HepG2 (cell line): ENCODE data around the gene SH2D3C. TPM values are rescaled to one million over a fixed set of nuclear protein-coding genes. Genes with fewer than 3 reads are reported as not detected.
A peak's percentile ranks its signal among the peaks of the same experiment; 100 is the strongest.

Experiments
- ATAC-seq: fragments of 200-7000 bp; cut with Tn5 transposase; 3 replicates; pipeline ENCODE4 v1.9.1; 2020; ENCODE audit warnings: mild to moderate bottlenecking, moderate library complexity
- BruUV-seq: library from RNA; stranded (reverse); fragments of 400-500 nt; replicated peaks from 2 replicates; lab custom pipeline; 2021; lab: Mats Ljungman, UMichigan
- CTCF ChIA-PET: fragments of 300-600 bp; formaldehyde crosslinking; extraction: SDS; loops from one replicate; lab custom pipeline; 2021; ENCODE audit warnings: low total read pairs, inconsistent platforms, low intra/inter-chr PET ratio; lab: Yijun Ruan, JAX
- POLR2A ChIA-PET: fragments of 350-600 bp; sonication (Branson Sonifier 250); formaldehyde crosslinking; loops from one replicate; lab custom pipeline; 2020; ENCODE audit warnings: antibody characterized with exemption, inconsistent platforms; lab: Yijun Ruan, JAX
- DNase-seq: peaks from one replicate; pipeline ENCODE4 v3.0.0-alpha.2; 2015; ENCODE audit warnings: low spot score
- FAIRE-seq: peaks from 3 replicates; lab custom pipeline; 2011; peaks lifted over from hg19 to GRCh38; lab: Jason Lieb, UNC
- H2AFZ ChIP-seq: one replicate; pipeline ENCODE4 v1.6.1; 2011; ENCODE audit warnings: low read length, inconsistent platforms
- H3K27ac ChIP-seq: fragments of 300-600 bp; 3 replicates; pipeline ENCODE4 v1.8.0; 2011; ENCODE audit warnings: mixed run types, mild to moderate bottlenecking, mixed read lengths, low read length, inconsistent platforms; ENCODE audit not compliant: insufficient read depth; ENCODE audit errors: extremely low read length
- H3K27me3 ChIP-seq, 2 experiments: fragments of 200-600 bp in 1 of 2; 2 replicates in 1 of 2; 3 replicates in 1 of 2; pipeline versions ENCODE4 v1.6.0 to v1.8.0; 2011; ENCODE audit warnings: low read length in 2 of 2, mild to moderate bottlenecking in 2 of 2, moderate library complexity in 2 of 2, inconsistent platforms in 1 of 2; ENCODE audit not compliant: insufficient read depth in 2 of 2, control insufficient read depth in 1 of 2
- H3K36me3 ChIP-seq, 2 experiments: fragments of 200-600 bp in 1 of 2; replicated peaks in 1 of 2; 2 replicates in 1 of 2; 3 replicates in 1 of 2; pipeline versions ENCODE4 v1.5.1 to v1.8.0; 2011; ENCODE audit warnings: low read length in 2 of 2, inconsistent platforms in 1 of 2; ENCODE audit not compliant: insufficient read depth in 2 of 2, control insufficient read depth in 1 of 2
- H3K4me1 ChIP-seq: 2 replicates; pipeline ENCODE4 v1.5.1; 2012; ENCODE audit warnings: low read length, inconsistent platforms; ENCODE audit not compliant: insufficient read depth
- H3K4me2 ChIP-seq: 2 replicates; pipeline ENCODE4 v1.6.0; 2011; ENCODE audit warnings: low read depth, low read length, inconsistent platforms
- H3K4me3 ChIP-seq, 3 experiments: fragments of 200-600 bp in 1 of 3; sonication (generic), shearing (Covaris generic) in 1 of 3; replicated peaks in 1 of 3; 2 replicates each; pipeline ENCODE4 v1.5.1; 2011 to 2016; ENCODE audit warnings: low read length in 3 of 3, inconsistent platforms in 2 of 3, low read depth in 2 of 3, mild to moderate bottlenecking in 2 of 3, control low read depth in 1 of 3, mixed read lengths in 1 of 3; ENCODE audit not compliant: insufficient read depth in 1 of 3
- H3K79me2 ChIP-seq: one replicate; pipeline ENCODE4 v1.6.1; 2011; ENCODE audit warnings: low read length, inconsistent platforms; ENCODE audit not compliant: insufficient read depth
- H3K9ac ChIP-seq: 2 replicates; pipeline ENCODE4 v1.6.0; 2011; ENCODE audit warnings: mild to moderate bottlenecking, low read depth, low read length, inconsistent platforms; ENCODE audit not compliant: insufficient read depth
- H3K9me3 ChIP-seq: 2 replicates; pipeline ENCODE4 v1.5.1; 2012; ENCODE audit warnings: mild to moderate bottlenecking, low read length
- H4K20me1 ChIP-seq: 2 replicates; pipeline ENCODE4 v1.6.0; 2011; ENCODE audit warnings: inconsistent platforms, mild to moderate bottlenecking, low read length, moderate library complexity; ENCODE audit not compliant: insufficient read depth
- ATF1 ChIP-seq: IDR thresholded peaks from 2 replicates; pipeline ENCODE4 v1.6.1; 2016; ENCODE audit warnings: mild to moderate bottlenecking, control low read depth
- CERS6 ChIP-seq: sonication (generic); formaldehyde crosslinking; IDR thresholded peaks from 2 replicates; pipeline ENCODE4 v1.5.0; 2020; ENCODE audit warnings: missing genetic modification reagents
- ELF1 ChIP-seq: sonication (generic); formaldehyde crosslinking; IDR thresholded peaks from 2 replicates; pipeline ENCODE4 v1.4.0; 2020; ENCODE audit warnings: missing genetic modification reagents
- FOXA1 ChIP-seq, 2 experiments: fragments of 450-650 bp in 1 of 2; sonication (generic) in 1 of 2; formaldehyde crosslinking in 1 of 2; IDR thresholded peaks; 2 replicates each; pipeline versions ENCODE4 v1.4.0 to v1.6.1; 2016 to 2020; ENCODE audit warnings: missing genetic modification reagents in 1 of 2
- FOXA3 ChIP-seq: IDR thresholded peaks from 2 replicates; pipeline ENCODE4 v1.6.1; 2016; ENCODE audit warnings: missing genetic modification reagents, missing compliant biosample characterization
- GABPA ChIP-seq, 2 experiments: IDR thresholded peaks; 2 replicates each; pipeline ENCODE4 v1.6.1; 2011 to 2016; ENCODE audit warnings: low read depth in 2 of 2, low read length in 1 of 2, missing biosample characterization in 1 of 2, missing genetic modification characterization in 1 of 2
- GABPB1 ChIP-seq: IDR thresholded peaks from 2 replicates; pipeline ENCODE4 v1.6.1; 2016; ENCODE audit warnings: mild to moderate bottlenecking, missing genetic modification reagents, moderate library complexity, missing compliant biosample characterization
- GFI1 ChIP-seq: sonication (generic); formaldehyde crosslinking; IDR thresholded peaks from 2 replicates; pipeline ENCODE4 v1.5.0; 2020; ENCODE audit warnings: missing genetic modification reagents, mild to moderate bottlenecking, borderline replicate concordance
- HES4 ChIP-seq: sonication (generic); formaldehyde crosslinking; IDR thresholded peaks from 2 replicates; pipeline ENCODE4 v1.9.0; 2021; ENCODE audit warnings: mild to moderate bottlenecking, missing genetic modification reagents, borderline replicate concordance
- NFE2 ChIP-seq: sonication (generic); formaldehyde crosslinking; IDR thresholded peaks from 2 replicates; pipeline ENCODE4 v1.4.0; 2020; ENCODE audit warnings: missing genetic modification reagents
- RBM39 ChIP-seq: fragments of 200-400 bp; formaldehyde crosslinking; IDR thresholded peaks from one replicate; pipeline ENCODE4 v1.6.1; 2018; ENCODE audit warnings: antibody characterized with exemption, mild to moderate bottlenecking, low read depth, low read length; ENCODE audit not compliant: poor library complexity, severe bottlenecking
- RFX1 ChIP-seq: fragments of 450-650 bp; IDR thresholded peaks from 2 replicates; pipeline ENCODE4 v1.6.1; 2017
- RFX3 ChIP-seq: IDR thresholded peaks from 2 replicates; pipeline ENCODE4 v1.6.1; 2016; ENCODE audit warnings: missing biosample characterization, missing genetic modification reagents
- SAP130 ChIP-seq: IDR thresholded peaks from 2 replicates; pipeline ENCODE4 v1.6.1; 2016; ENCODE audit warnings: low read depth
- ZNF468 ChIP-seq: sonication (generic); formaldehyde crosslinking; IDR thresholded peaks from 2 replicates; pipeline ENCODE4 v1.8.0; 2022; ENCODE audit warnings: mild to moderate bottlenecking, moderate library complexity, missing genetic modification reagents
- ZNF639 ChIP-seq: conservative IDR thresholded peaks from 2 replicates; pipeline ENCODE4 v1.6.1; 2018; ENCODE audit warnings: missing genetic modification reagents
- ZNF790 ChIP-seq: sonication (generic); formaldehyde crosslinking; IDR thresholded peaks from 2 replicates; pipeline ENCODE4 v1.8.0; 2022; ENCODE audit warnings: missing genetic modification reagents, mild to moderate bottlenecking, borderline replicate concordance
- WGBS: methylation state at CpG from one replicate; pipeline ENCODE4 v1.1.6; 2017; ENCODE audit warnings: low lambda C conversion rate; 5-methylcytosine and 5-hydroxymethylcytosine counted together
- in situ Hi-C: cut with HindIII; loops from 2 replicates; pipeline ENCODE4 v1.10.0; 2017; ENCODE audit warnings: low pct_unique_long_range_greater_than_20kb; ENCODE audit not compliant: extremely low pct_ligation_motif_present
- intact Hi-C: fragments of 100-400 bp; cut with micrococcal nuclease; formaldehyde crosslinking; loops from one replicate; pipeline ENCODE4 v1.10.0; 2022; ENCODE audit not compliant: unreplicated experiment
- polyA plus RNA-seq, 8 experiments: library from polyadenylated mRNA; depleted of rRNA in 3 of 8; stranded (reverse) in 7 of 8; unstranded in 1 of 8; fragments of >200 nt; fragmentation: Illumina TruSeq in 4 of 8; extraction: Trizol in 4 of 8; gene quantifications; 2 replicates each; pipeline versions ENCODE4 v1.2.1 to v1.2.3, GENCODE V29; 2011 to 2016; ENCODE audit warnings: low read depth in 4 of 8, missing spikeins in 1 of 8, mixed read lengths in 1 of 8; ENCODE audit not compliant: insufficient read depth in 1 of 8
- total RNA-seq, 5 experiments: library from RNA; depleted of rRNA; stranded (reverse); fragments of >200 nt; fragmentation: Illumina TruSeq; extraction: Trizol; gene quantifications; 2 replicates each; pipeline ENCODE4 v1.2.3, GENCODE V29; 2016; ENCODE audit warnings: low read depth in 1 of 5
- TF ChIP-seq, protein P1 (sequence below): sonication (generic); formaldehyde crosslinking; IDR thresholded peaks from 2 replicates; pipeline ENCODE4 v1.9.0; 2022; ENCODE audit warnings: missing genetic modification reagents, mild to moderate bottlenecking, borderline replicate concordance
- TF ChIP-seq, protein P2 (sequence below): IDR thresholded peaks from 2 replicates; pipeline ENCODE4 v1.6.1; 2016; ENCODE audit warnings: missing genetic modification reagents, missing compliant biosample characterization
- TF ChIP-seq, protein P3 (sequence below): sonication (generic); formaldehyde crosslinking; IDR thresholded peaks from 2 replicates; pipeline ENCODE4 v1.9.0; 2021; ENCODE audit warnings: missing genetic modification reagents, mild to moderate bottlenecking, borderline replicate concordance

SH2D3C gene
- total and polyA plus RNA-seq, 2 of the 13 experiments (the other 11 are each of a cell fraction or from before 2014, with no cell fraction given): not detected

DNA sequence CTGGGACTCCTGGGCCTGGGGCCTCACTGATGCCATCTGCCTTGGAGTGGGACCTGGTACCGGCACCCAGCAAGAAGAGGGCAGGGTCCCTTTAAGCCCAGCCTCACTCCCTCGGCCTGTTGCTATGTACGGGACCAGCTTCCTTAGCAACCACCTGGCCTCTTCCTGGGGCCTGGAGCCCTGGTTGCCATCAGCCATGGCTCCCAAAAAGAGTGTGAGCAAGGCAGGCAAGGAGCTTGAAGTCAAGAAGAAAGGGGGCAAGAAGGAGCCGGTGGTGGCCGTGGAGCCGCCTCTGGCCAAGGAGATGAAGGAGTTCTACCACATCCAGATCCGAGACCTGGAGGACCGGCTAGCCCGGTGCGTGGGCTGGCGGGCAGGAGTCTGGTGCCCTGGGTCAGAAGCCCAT lies 71.6 kb downstream of the SH2D3C start, which contains the start of gene CFAP157:
CFAP157 (plus strand) TSS at position 153 of the 406 bp plus-strand sequence; CDS start at position 197, 44 bp downstream.
- H3K36me3 ChIP-seq: no peaks in the 10 kb centered on the region
- POLR2A ChIA-PET: interaction anchor here (1.4 kb wide), 1 partner anchor 9 kb away, joined by 4 read pairs; the partner anchor contains the start of genes PTRH1 and TTC16
- H4K20me1 ChIP-seq: no peaks in the 10 kb centered on the region
- intact Hi-C loops: no loop called here
- H3K4me3 ChIP-seq: no peak within 1 kb of the TSS
- no peaks in the 10 kb centered on the region for H3K9me3 ChIP-seq
- no peak within 1 kb of the TSS for H3K27ac ChIP-seq
- peaks cover 28% of the 10 kb centered on the region for H3K4me1 ChIP-seq
- in situ Hi-C loops: no loop called here
- 52% methylated on average over 10 of the region's 11 CpGs for WGBS
- peaks cover 3 to 13% of the 10 kb centered on the region in 2 experiments; a peak in 2 of 5 replicates for H3K27me3 ChIP-seq
- no TSS peak for BruUV-seq
- H2AFZ ChIP-seq: no peak within 1 kb of the TSS
- CTCF ChIA-PET: interaction anchor here (1.4 kb wide), 1 partner anchor 116 kb away, joined by 3 read pairs; no protein-coding TSS in a partner anchor
- no peak within 1 kb of the TSS for H3K9ac ChIP-seq
- no peaks in the 10 kb centered on the region for H3K79me2 ChIP-seq
- no peak within 1 kb of the TSS for H3K4me2 ChIP-seq
- DNase-seq: no peak
- FAIRE-seq: no peak
- peak; percentile 44 for ATAC-seq
- no peak for TF ChIP-seq CERS6
- TF ChIP-seq RFX3 (CRISPR knock-in tag): peak; percentile 85
- TF ChIP-seq ZNF639: no peak
- no peak for TF ChIP-seq NFE2 (CRISPR knock-in tag)
- TF ChIP-seq GFI1: no peak
- TF ChIP-seq, protein P1, sequence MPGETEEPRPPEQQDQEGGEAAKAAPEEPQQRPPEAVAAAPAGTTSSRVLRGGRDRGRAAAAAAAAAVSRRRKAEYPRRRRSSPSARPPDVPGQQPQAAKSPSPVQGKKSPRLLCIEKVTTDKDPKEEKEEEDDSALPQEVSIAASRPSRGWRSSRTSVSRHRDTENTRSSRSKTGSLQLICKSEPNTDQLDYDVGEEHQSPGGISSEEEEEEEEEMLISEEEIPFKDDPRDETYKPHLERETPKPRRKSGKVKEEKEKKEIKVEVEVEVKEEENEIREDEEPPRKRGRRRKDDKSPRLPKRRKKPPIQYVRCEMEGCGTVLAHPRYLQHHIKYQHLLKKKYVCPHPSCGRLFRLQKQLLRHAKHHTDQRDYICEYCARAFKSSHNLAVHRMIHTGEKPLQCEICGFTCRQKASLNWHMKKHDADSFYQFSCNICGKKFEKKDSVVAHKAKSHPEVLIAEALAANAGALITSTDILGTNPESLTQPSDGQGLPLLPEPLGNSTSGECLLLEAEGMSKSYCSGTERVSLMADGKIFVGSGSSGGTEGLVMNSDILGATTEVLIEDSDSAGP (CRISPR knock-in tag): peak; percentile 99
- TF ChIP-seq RBM39: no peak
- TF ChIP-seq ZNF790 (CRISPR knock-in tag): no peak
- TF ChIP-seq HES4 (CRISPR knock-in tag): no peak
- TF ChIP-seq ZNF468: no peak
- peak; percentile 60; the same call in 1 of the 2 replicates for TF ChIP-seq RFX1
- TF ChIP-seq, protein P2, sequence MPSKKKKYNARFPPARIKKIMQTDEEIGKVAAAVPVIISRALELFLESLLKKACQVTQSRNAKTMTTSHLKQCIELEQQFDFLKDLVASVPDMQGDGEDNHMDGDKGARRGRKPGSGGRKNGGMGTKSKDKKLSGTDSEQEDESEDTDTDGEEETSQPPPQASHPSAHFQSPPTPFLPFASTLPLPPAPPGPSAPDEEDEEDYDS (CRISPR knock-in tag): no peak
- TF ChIP-seq, protein P3, sequence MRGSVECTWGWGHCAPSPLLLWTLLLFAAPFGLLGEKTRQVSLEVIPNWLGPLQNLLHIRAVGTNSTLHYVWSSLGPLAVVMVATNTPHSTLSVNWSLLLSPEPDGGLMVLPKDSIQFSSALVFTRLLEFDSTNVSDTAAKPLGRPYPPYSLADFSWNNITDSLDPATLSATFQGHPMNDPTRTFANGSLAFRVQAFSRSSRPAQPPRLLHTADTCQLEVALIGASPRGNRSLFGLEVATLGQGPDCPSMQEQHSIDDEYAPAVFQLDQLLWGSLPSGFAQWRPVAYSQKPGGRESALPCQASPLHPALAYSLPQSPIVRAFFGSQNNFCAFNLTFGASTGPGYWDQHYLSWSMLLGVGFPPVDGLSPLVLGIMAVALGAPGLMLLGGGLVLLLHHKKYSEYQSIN (CRISPR knock-in tag): no peak
- TF ChIP-seq SAP130: 0 out of 2 replicates have a peak, but pooled peaks have one; percentile 19
- no peak for TF ChIP-seq GABPA (IDR thresholded peaks at IDR 0.05; ENCODE audit: low read depth, low read length)
- peak; percentile 48; the same call in 1 of the 2 replicates for TF ChIP-seq GABPA (CRISPR knock-in tag; IDR thresholded peaks at IDR 0.05; ENCODE audit: low read depth)
- no peak; the same call in 1 of the 2 replicates for TF ChIP-seq ELF1 (CRISPR knock-in tag)
- 0 out of 2 replicates have a peak, but pooled peaks have one; percentile 29 for TF ChIP-seq GABPB1 (CRISPR knock-in tag)
- peak; percentile 79 for TF ChIP-seq FOXA3 (CRISPR knock-in tag)
- TF ChIP-seq ATF1 (CRISPR knock-in tag): no peak
- no peak for TF ChIP-seq FOXA1 (IDR thresholded peaks at IDR 0.05)
- TF ChIP-seq FOXA1 (CRISPR knock-in tag; IDR thresholded peaks at IDR 0.05): peak; percentile 74
